K562 (cell line): ENCODE data around the gene GNL3. TPM values are rescaled to one million over a fixed set of nuclear protein-coding genes. Genes with fewer than 3 reads are reported as not detected.

ENCODE experiments used
- CBX2 ChIP-seq: fragments of 200-600 bp; sonication (generic); IDR thresholded peaks from one replicate; pipeline ENCODE4 v1.6.1; 2012; ENCODE audit warnings: mild to moderate bottlenecking, low read length, inconsistent platforms; ENCODE audit not compliant: insufficient read depth, poor library complexity, severe bottlenecking
- GTF2E2 ChIP-seq: fragments of 200-800 bp; sonication (Bioruptor generic); IDR thresholded peaks from 2 replicates; pipeline ENCODE4 v1.6.1; 2016; ENCODE audit warnings: missing genetic modification characterization, missing compliant biosample characterization
- HNRNPL ChIP-seq: fragments of 200-400 bp; formaldehyde crosslinking; IDR thresholded peaks from 2 replicates; pipeline ENCODE4 v1.6.1; 2017; ENCODE audit warnings: low read depth, mild to moderate bottlenecking, low read length
- MAFG ChIP-seq: fragments of 450-650 bp; conservative IDR thresholded peaks from 2 replicates; pipeline ENCODE4 v1.6.1; 2016; ENCODE audit warnings: missing genetic modification characterization, missing compliant biosample characterization
- NR4A1 ChIP-seq, 2 experiments: fragments of 250-450 bp in 1 of 2; fragments of 450-650 bp in 1 of 2; sonication (Bioruptor Pico) in 1 of 2; IDR thresholded peaks; 2 replicates each; pipeline versions ENCODE4 v1.4.0 to v1.6.1; 2016 to 2020; ENCODE audit warnings: mild to moderate bottlenecking in 2 of 2, missing compliant biosample characterization in 1 of 2, missing genetic modification characterization in 1 of 2, moderate library complexity in 1 of 2
- POU5F1 ChIP-seq: fragments of 150-350 bp; IDR thresholded peaks from 2 replicates; pipeline ENCODE4 v1.6.1; 2014; ENCODE audit warnings: borderline replicate concordance, low read length, low read depth, mild to moderate bottlenecking; ENCODE audit not compliant: partially characterized antibody
- RAD21 ChIP-seq, 2 experiments: fragments of 250-450 bp in 1 of 2; fragments of 450-650 bp in 1 of 2; sonication (Bioruptor Pico) in 1 of 2; formaldehyde crosslinking in 1 of 2; IDR thresholded peaks in 1 of 2; conservative IDR thresholded peaks in 1 of 2; 2 replicates each; pipeline versions ENCODE4 v1.4.0 to v1.8.0; 2020 to 2022; ENCODE audit warnings: mild to moderate bottlenecking in 2 of 2, moderate library complexity in 1 of 2
- RFX5 ChIP-seq: IDR thresholded peaks from 2 replicates; pipeline ENCODE4 v1.6.1; 2011; ENCODE audit warnings: low read depth, mild to moderate bottlenecking, improper control_type of control experiment, low read length
- SMARCA4 ChIP-seq: fragments of 450-650 bp; IDR thresholded peaks from 2 replicates; pipeline ENCODE4 v1.6.1; 2016
- ZMIZ1 ChIP-seq, 2 experiments: fragments of 150-350 bp in 1 of 2; IDR thresholded peaks; 2 replicates each; pipeline ENCODE4 v1.6.1; 2012 to 2016; ENCODE audit warnings: low read depth in 2 of 2, low read length in 2 of 2, mild to moderate bottlenecking in 1 of 2, moderate library complexity in 1 of 2
- ZNF140 ChIP-seq: fragments of 250-450 bp; sonication (Bioruptor Pico); IDR thresholded peaks from 2 replicates; pipeline ENCODE4 v1.8.0; 2021; ENCODE audit warnings: moderate library complexity, mild to moderate bottlenecking, inconsistent platforms
- ZNF324 ChIP-seq: fragments of 250-450 bp; sonication (Bioruptor Pico); IDR thresholded peaks from 2 replicates; pipeline ENCODE4 v1.4.0; 2020; ENCODE audit warnings: mild to moderate bottlenecking
- polyA plus RNA-seq, 8 experiments: library from polyadenylated mRNA; depleted of rRNA in 4 of 8; stranded (reverse) in 5 of 8; unstranded in 3 of 8; fragments of >200 nt; fragmentation: Nextera tagmentation in 2 of 8; fragmentation: Illumina TruSeq in 1 of 8; extraction: Ambion mirVana in 2 of 8; extraction: Trizol in 1 of 8; gene quantifications; 2 replicates each; pipeline versions ENCODE4 v1.2.1 to v1.2.3, GENCODE V29; 2011 to 2014; ENCODE audit warnings: inconsistent platforms in 1 of 8, missing spikeins in 1 of 8
- total RNA-seq, 7 experiments: library from RNA; depleted of rRNA in 6 of 7; stranded (reverse); fragments of >200 nt in 6 of 7; fragmentation: Illumina TruSeq in 2 of 7; extraction: Trizol in 2 of 7; gene quantifications; 2 replicates each; pipeline versions ENCODE4 v1.2.1 to v1.2.3, GENCODE V29; 2011 to 2021; ENCODE audit warnings: low replicate concordance in 1 of 7
- TF ChIP-seq, protein P1 (sequence below): sonication (generic); formaldehyde crosslinking; IDR thresholded peaks from 2 replicates; pipeline ENCODE4 v1.8.1; 2023; ENCODE audit warnings: mild to moderate bottlenecking, missing genetic modification reagents, moderate library complexity

Gene GNL3
- total and polyA plus RNA-seq, 9 of the 15 experiments (the other 6 are each of a cell fraction or from before 2014, with no cell fraction given), result 132 to 313 (median 220) TPM

GRCh38 chr3:52742418-52743041 is 56.7 kb downstream of the GNL3 start (continued):
- TF ChIP-seq ZNF324 (CRISPR knock-in tag) (no peak), GTF2E2 (no peak), RFX5 (no peak), ZMIZ1 (IDR thresholded peaks at IDR 0.05; ENCODE audit: low read depth in 2 of 2, low read length in 2 of 2) (no peak), NR4A1 (CRISPR knock-in tag; IDR thresholded peaks at IDR 0.05) (no peak), NR4A1 (tag; IDR thresholded peaks at IDR 0.05) (no peak), HNRNPL (no peak), RAD21 (CRISPR knock-in tag; conservative IDR thresholded peaks at IDR 0.05 in 1 of 2, IDR thresholded peaks at IDR 0.05 in 1 of 2) (peak; percentile 69), SMARCA4 (no peak), MAFG (tag) (no peak), POU5F1 (no peak), CBX2 (no peak), ZNF140 (no peak)
- TF ChIP-seq, protein P1, sequence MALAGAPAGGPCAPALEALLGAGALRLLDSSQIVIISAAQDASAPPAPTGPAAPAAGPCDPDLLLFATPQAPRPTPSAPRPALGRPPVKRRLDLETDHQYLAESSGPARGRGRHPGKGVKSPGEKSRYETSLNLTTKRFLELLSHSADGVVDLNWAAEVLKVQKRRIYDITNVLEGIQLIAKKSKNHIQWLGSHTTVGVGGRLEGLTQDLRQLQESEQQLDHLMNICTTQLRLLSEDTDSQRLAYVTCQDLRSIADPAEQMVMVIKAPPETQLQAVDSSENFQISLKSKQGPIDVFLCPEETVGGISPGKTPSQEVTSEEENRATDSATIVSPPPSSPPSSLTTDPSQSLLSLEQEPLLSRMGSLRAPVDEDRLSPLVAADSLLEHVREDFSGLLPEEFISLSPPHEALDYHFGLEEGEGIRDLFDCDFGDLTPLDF (CRISPR knock-in tag), result no peak
- TF ChIP-seq, all 486 proteins: peak for 5
